SKM-1 treated with dmso at 0.1 percent for 144 hours (cell line): ENCODE data around the gene ADAM19.
"Not testable (repeated sequence)": the region's sequence is repeated elsewhere in the genome, so short reads cannot be mapped to it uniquely, and the experiment has no call there.

Experiments used
- DNase-seq: peaks from one replicate; lab custom pipeline; 2025; ENCODE audit not compliant: unreplicated experiment; lab: John Stamatoyannopoulos, UW

ADAM19 gene

GRCh38 chr5:157443041-157443549 lies 132.5 kb downstream of the ADAM19 start:
- no peak for DNase-seq

- no peak for DNase-seq
Measured at GRCh38 chr5:157434096-157434495, 141.5 kb downstream of the ADAM19 start.

GRCh38 chr5:157431544-157432200 lies 143.9 kb downstream of the ADAM19 start:
- peak; percentile 85 for DNase-seq

- not testable (repeated sequence) for DNase-seq
Measured at GRCh38 chr5:157429920-157430319, 145.7 kb downstream of the ADAM19 start.
